Activated T-cell treated with anti-CD3 and anti-CD28 coated beads, Interleukin-2, amount 50 U/mL, for 48 hours (primary cell): ENCODE results near the gene SLC6A18.
"Not testable (repeated sequence)": the region's sequence is repeated elsewhere in the genome, so short reads cannot be mapped to it uniquely, and the experiment has no call there.

Experiments used
- DNase-seq, 2 experiments: peaks; one replicate each; pipeline ENCODE4 v3.0.0-alpha.2; 2020

Gene SLC6A18

GRCh38 chr5:1216918-1217295 lies 8.3 kb upstream of the SLC6A18 start:
- DNase-seq, result no peak

GRCh38 chr5:1217596-1218206 lies 7.5 kb upstream of the SLC6A18 start:
- no peak for DNase-seq

GRCh38 chr5:1218351-1219080 lies 6.7 kb upstream of the SLC6A18 start:
- DNase-seq, result no peak

GRCh38 chr5:1219098-1219767 lies 5.9 kb upstream of the SLC6A18 start:
- no peak for DNase-seq

GRCh38 chr5:1219768-1220100 lies 5.4 kb upstream of the SLC6A18 start:
- no peak for DNase-seq

GRCh38 chr5:1220351-1220750 lies 4.8 kb upstream of the SLC6A18 start:
- DNase-seq, result no peak

GRCh38 chr5:1220831-1221230 lies 4.3 kb upstream of the SLC6A18 start:
- no peak for DNase-seq

- no peak for DNase-seq
Measured at GRCh38 chr5:1221721-1222120, 3.5 kb upstream of the SLC6A18 start.

- DNase-seq, result no peak
Measured at GRCh38 chr5:1222147-1222546, 3.0 kb upstream of the SLC6A18 start.

- no peak for DNase-seq
Measured at GRCh38 chr5:1222621-1223277, 2.4 kb upstream of the SLC6A18 start.

GRCh38 chr5:1223278-1223670 lies 1.9 kb upstream of the SLC6A18 start:
- no peak for DNase-seq

- DNase-seq, result no peak
Measured at GRCh38 chr5:1224631-1225030, 550 bp upstream of the SLC6A18 start.

- no peak for DNase-seq
Measured at GRCh38 chr5:1226231-1226630, 1.1 kb downstream of the SLC6A18 start.

GRCh38 chr5:1226839-1227581 lies 1.8 kb downstream of the SLC6A18 start:
- DNase-seq, result no peak

GRCh38 chr5:1227667-1228066 lies 2.5 kb downstream of the SLC6A18 start:
- no peak for DNase-seq

- DNase-seq, result no peak
Measured at GRCh38 chr5:1228120-1228519, 2.9 kb downstream of the SLC6A18 start.

GRCh38 chr5:1229023-1229422 lies 3.8 kb downstream of the SLC6A18 start:
- not testable (repeated sequence) for DNase-seq

GRCh38 chr5:1229822-1230221 lies 4.6 kb downstream of the SLC6A18 start:
- DNase-seq, result no peak

- no peak for DNase-seq
Measured at GRCh38 chr5:1230551-1230950, 5.4 kb downstream of the SLC6A18 start.

GRCh38 chr5:1231354-1231905 lies 6.2 kb downstream of the SLC6A18 start:
- DNase-seq, result no peak

GRCh38 chr5:1232780-1233179 lies 7.6 kb downstream of the SLC6A18 start:
- no peak for DNase-seq

GRCh38 chr5:1235379-1235778 lies 10.2 kb downstream of the SLC6A18 start:
- no peak for DNase-seq

- DNase-seq, result no peak
Measured at GRCh38 chr5:1235838-1236237, 10.7 kb downstream of the SLC6A18 start.
